A673 (cell line): ENCODE data around the gene NCKAP1. TPM values are rescaled to one million over a fixed set of nuclear protein-coding genes. Genes with fewer than 3 reads are reported as not detected.

Source experiments
- BruUV-seq: library from RNA; stranded (reverse); fragments of 400-500 nt; replicated peaks from 2 replicates; lab custom pipeline; 2021; lab: Mats Ljungman, UMichigan
- CTCF ChIA-PET: fragments of 300-600 bp; sonication (Branson Sonifier 250); formaldehyde crosslinking; loops from one replicate; lab custom pipeline; 2022; ENCODE audit warnings: antibody characterized with exemption; lab: Charles Lee
- POLR2A ChIA-PET: fragments of 300-600 bp; sonication (Branson Sonifier 250); formaldehyde crosslinking; loops from one replicate; lab custom pipeline; 2022; ENCODE audit warnings: antibody characterized with exemption; ENCODE audit not compliant: low non-redundant PET; lab: Charles Lee
- DNase-seq: peaks from one replicate; pipeline ENCODE4 v3.0.0-alpha.2; 2015; ENCODE audit warnings: low spot score
- H3K27ac ChIP-seq: fragments of 200-600 bp; sonication (generic); 2 replicates; pipeline ENCODE4 v1.5.1; 2016; ENCODE audit warnings: mixed run types, low read depth, mild to moderate bottlenecking, mixed read lengths, antibody characterized with exemption, low read length; ENCODE audit not compliant: poor library complexity, severe bottlenecking
- H3K27me3 ChIP-seq: fragments of 200-600 bp; sonication (generic); replicated peaks from 2 replicates; pipeline ENCODE4 v1.6.1; 2017; ENCODE audit warnings: mixed run types, low read depth, mild to moderate bottlenecking, mixed read lengths, antibody characterized with exemption, low read length; ENCODE audit not compliant: insufficient read depth, poor library complexity
- H3K36me3 ChIP-seq: fragments of 200-600 bp; sonication (generic); 2 replicates; pipeline ENCODE4 v1.6.1; 2016; ENCODE audit warnings: mixed run types, mild to moderate bottlenecking, mixed read lengths, antibody characterized with exemption, low read length; ENCODE audit not compliant: insufficient read depth, poor library complexity, severe bottlenecking
- H3K4me1 ChIP-seq: fragments of 200-600 bp; sonication (generic); 2 replicates; pipeline ENCODE4 v1.6.1; 2017; ENCODE audit warnings: mixed run types, mild to moderate bottlenecking, mixed read lengths, antibody characterized with exemption, low read length; ENCODE audit not compliant: insufficient read depth, poor library complexity, severe bottlenecking
- H3K4me3 ChIP-seq: fragments of 200-600 bp; sonication (generic); 2 replicates; pipeline ENCODE4 v1.5.1; 2016; ENCODE audit warnings: low read depth, mixed run types, mild to moderate bottlenecking, mixed read lengths, low read length; ENCODE audit not compliant: poor library complexity, severe bottlenecking
- H3K9me3 ChIP-seq: fragments of 200-600 bp; sonication (generic); 2 replicates; pipeline ENCODE4 v1.6.1; 2016; ENCODE audit warnings: mixed run types, low read depth, mild to moderate bottlenecking, mixed read lengths, antibody characterized with exemption, low read length; ENCODE audit not compliant: poor library complexity, severe bottlenecking
- EZH2 ChIP-seq: fragments of 200-600 bp; sonication (generic); IDR thresholded peaks from 2 replicates; pipeline ENCODE4 v1.6.1; 2017; ENCODE audit warnings: borderline replicate concordance, low read depth, mild to moderate bottlenecking, mixed read lengths, antibody characterized with exemption, low read length; ENCODE audit not compliant: poor library complexity, severe bottlenecking
- intact Hi-C: fragments of 100-400 bp; cut with micrococcal nuclease; formaldehyde crosslinking; loops from one replicate; pipeline ENCODE4 v1.10.0; 2022; ENCODE audit not compliant: unreplicated experiment
- total RNA-seq: library from RNA; stranded (reverse); gene quantifications from 2 replicates; pipeline ENCODE4 v1.2.3, GENCODE V29; 2021
- TF ChIP-seq, protein P1 (sequence below): fragments of 300-800, 200-600 bp; sonication (generic); conservative IDR thresholded peaks from 2 replicates; pipeline ENCODE4 v1.5.1; 2017; ENCODE audit warnings: low read depth, mild to moderate bottlenecking, antibody characterized with exemption, low read length, moderate library complexity, mixed read lengths

Gene NCKAP1
- total RNA-seq, 1 experiment from 2014 or later = 153 TPM

DNA sequence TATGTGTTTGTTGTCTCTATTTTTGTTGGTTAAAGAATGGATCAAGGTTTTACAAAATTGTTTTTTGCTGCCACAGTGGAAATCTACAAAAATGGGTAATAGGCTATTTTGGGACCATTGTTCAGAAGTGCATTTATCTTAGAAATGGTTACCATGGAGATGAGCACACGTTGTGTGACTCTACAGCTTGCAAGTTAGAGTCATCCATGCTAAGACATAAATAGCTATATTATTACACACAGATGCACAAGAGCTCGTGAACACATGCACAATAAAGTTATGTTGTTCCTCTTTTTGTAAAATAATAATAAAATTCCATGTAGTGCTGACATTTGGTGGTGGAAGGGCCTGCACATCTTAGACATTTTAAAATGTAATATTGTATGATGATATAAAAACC, 24.8 kb upstream of the NCKAP1 start:
- no TSS peak for BruUV-seq
- no peaks in the 10 kb centered on the region for H3K27me3 ChIP-seq
- intact Hi-C loops = no loop called here
- no peaks in the 10 kb centered on the region for H3K36me3 ChIP-seq
- TF ChIP-seq, protein P1, sequence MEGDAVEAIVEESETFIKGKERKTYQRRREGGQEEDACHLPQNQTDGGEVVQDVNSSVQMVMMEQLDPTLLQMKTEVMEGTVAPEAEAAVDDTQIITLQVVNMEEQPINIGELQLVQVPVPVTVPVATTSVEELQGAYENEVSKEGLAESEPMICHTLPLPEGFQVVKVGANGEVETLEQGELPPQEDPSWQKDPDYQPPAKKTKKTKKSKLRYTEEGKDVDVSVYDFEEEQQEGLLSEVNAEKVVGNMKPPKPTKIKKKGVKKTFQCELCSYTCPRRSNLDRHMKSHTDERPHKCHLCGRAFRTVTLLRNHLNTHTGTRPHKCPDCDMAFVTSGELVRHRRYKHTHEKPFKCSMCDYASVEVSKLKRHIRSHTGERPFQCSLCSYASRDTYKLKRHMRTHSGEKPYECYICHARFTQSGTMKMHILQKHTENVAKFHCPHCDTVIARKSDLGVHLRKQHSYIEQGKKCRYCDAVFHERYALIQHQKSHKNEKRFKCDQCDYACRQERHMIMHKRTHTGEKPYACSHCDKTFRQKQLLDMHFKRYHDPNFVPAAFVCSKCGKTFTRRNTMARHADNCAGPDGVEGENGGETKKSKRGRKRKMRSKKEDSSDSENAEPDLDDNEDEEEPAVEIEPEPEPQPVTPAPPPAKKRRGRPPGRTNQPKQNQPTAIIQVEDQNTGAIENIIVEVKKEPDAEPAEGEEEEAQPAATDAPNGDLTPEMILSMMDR = no peak
- TF ChIP-seq EZH2 = no peak
- DNase-seq = peak; percentile 14
- H3K4me1 ChIP-seq = no peaks in the 10 kb centered on the region
- H3K9me3 ChIP-seq = no peaks in the 10 kb centered on the region
- no peak overlapping the region for H3K4me3 ChIP-seq
- CTCF ChIA-PET = no interaction called here
- POLR2A ChIA-PET = no interaction called here
- H3K27ac ChIP-seq = no peak overlapping the region

GRCh38 chr2:183060571-183061231, 22.4 kb upstream of the NCKAP1 start:
- Histone ChIP-seq H3K27ac (no peak overlapping the region), H3K27me3 (no peaks in the 10 kb centered on the region), H3K4me3 (no peak overlapping the region), H3K9me3 (no peaks in the 10 kb centered on the region), H3K4me1 (no peaks in the 10 kb centered on the region), H3K36me3 (no peaks in the 10 kb centered on the region)
- TF ChIP-seq, protein P1 = no peak
- TF ChIP-seq EZH2 = no peak
- POLR2A ChIA-PET = no interaction called here
- BruUV-seq = no TSS peak
- no peak for DNase-seq
- intact Hi-C loops = no loop called here
- CTCF ChIA-PET = no interaction called here

DNA sequence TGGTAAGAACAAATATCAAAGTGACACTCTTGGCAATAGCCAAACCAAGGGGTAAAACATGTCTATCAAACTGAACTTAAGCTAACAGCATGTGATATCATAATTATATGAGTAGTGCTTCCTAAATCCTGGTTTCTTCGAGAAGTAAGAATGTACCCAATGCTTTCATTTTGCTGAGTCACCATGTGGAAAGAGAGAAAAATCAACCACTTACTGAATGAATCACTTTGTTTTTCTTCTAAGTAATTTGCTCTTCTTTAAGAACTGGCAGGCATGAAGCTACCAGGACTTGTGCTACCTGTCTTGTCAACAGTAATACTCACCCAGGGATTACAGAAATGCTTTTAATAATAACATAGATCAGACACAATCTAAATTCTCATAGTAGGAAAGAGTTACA, 21.3 kb upstream of the NCKAP1 start:
- TF ChIP-seq, protein P1 = no peak
- TF ChIP-seq EZH2 = no peak
- no TSS peak for BruUV-seq
- peak overlapping the region; percentile 39 for H3K27ac ChIP-seq
- no peak overlapping the region for H3K4me3 ChIP-seq
- DNase-seq = peak; percentile 22
- H3K36me3 ChIP-seq = no peaks in the 10 kb centered on the region
- intact Hi-C loops = no loop called here
- no peaks in the 10 kb centered on the region for H3K27me3 ChIP-seq
- no peaks in the 10 kb centered on the region for H3K9me3 ChIP-seq
- ChIA-PET CTCF (no interaction called here), POLR2A (interaction anchor here (0.7 kb wide), 1 partner anchor 23 kb away, joined by 22 read pairs; no protein-coding TSS in a partner anchor)
- H3K4me1 ChIP-seq = no peaks in the 10 kb centered on the region
